OCI-LY7 (cell line): ENCODE measurements around the gene RIPK1. TPM values are rescaled to one million over a fixed set of nuclear protein-coding genes. Genes with fewer than 3 reads are reported as not detected.
A peak's percentile ranks its signal among the peaks of the same experiment; 100 is the strongest.
"Not testable (repeated sequence)": the region's sequence is repeated elsewhere in the genome, so short reads cannot be mapped to it uniquely, and the experiment has no call there.

Experiments used
- BruUV-seq: library from RNA; stranded (reverse); fragments of 400-500 nt; replicated peaks from 2 replicates; lab custom pipeline; 2021; lab: Mats Ljungman, UMichigan
- CTCF ChIA-PET: fragments of 300-600 bp; sonication (Branson Sonifier 250); formaldehyde crosslinking; loops from one replicate; lab custom pipeline; 2022; ENCODE audit warnings: antibody characterized with exemption; ENCODE audit not compliant: unreplicated experiment; lab: Charles Lee
- POLR2A ChIA-PET: fragments of 300-600 bp; sonication (Branson Sonifier 250); formaldehyde crosslinking; loops from one replicate; lab custom pipeline; 2022; ENCODE audit warnings: antibody characterized with exemption; lab: Charles Lee
- DNase-seq: peaks from one replicate; pipeline ENCODE4 v3.0.0-alpha.2; 2015; ENCODE audit warnings: low spot score
- H2AFZ ChIP-seq: fragments of 200-600 bp; sonication (generic), shearing (Covaris generic); 2 replicates; pipeline ENCODE4 v1.6.1; 2014; ENCODE audit warnings: mild to moderate bottlenecking, antibody characterized with exemption, low read length, moderate library complexity
- H3K27ac ChIP-seq: fragments of 200-600 bp; sonication (generic); 2 replicates; pipeline ENCODE4 v1.5.1; 2014; ENCODE audit warnings: mixed run types, low read depth, mild to moderate bottlenecking, moderate library complexity, low read length, inconsistent platforms; ENCODE audit not compliant: poor library complexity, severe bottlenecking
- H3K36me3 ChIP-seq: fragments of 200-600 bp; sonication (generic); 2 replicates; pipeline ENCODE4 v1.6.1; 2014; ENCODE audit warnings: mild to moderate bottlenecking, antibody characterized with exemption, low read length, moderate library complexity, mixed read lengths; ENCODE audit not compliant: insufficient read depth
- H3K4me1 ChIP-seq: fragments of 200-600 bp; sonication (generic); 2 replicates; pipeline ENCODE4 v1.5.1; 2014; ENCODE audit warnings: mild to moderate bottlenecking, low read length; ENCODE audit not compliant: insufficient read depth, poor library complexity, severe bottlenecking
- H3K4me2 ChIP-seq: fragments of 200-600 bp; sonication (generic); 2 replicates; pipeline ENCODE4 v1.6.1; 2014; ENCODE audit warnings: mild to moderate bottlenecking, low read length
- H3K4me3 ChIP-seq: fragments of 200-600 bp; sonication (generic); 2 replicates; pipeline ENCODE4 v1.5.1; 2014; ENCODE audit warnings: mild to moderate bottlenecking, low read depth, low read length; ENCODE audit not compliant: poor library complexity, severe bottlenecking
- H3K79me2 ChIP-seq: fragments of 200-600 bp; sonication (generic); 2 replicates; pipeline ENCODE4 v1.6.1; 2016; ENCODE audit warnings: low read depth, mild to moderate bottlenecking, low read length, moderate library complexity, mixed read lengths; ENCODE audit not compliant: insufficient read depth
- H3K9me2 ChIP-seq: fragments of 200-600 bp; sonication (generic); 2 replicates; pipeline ENCODE4 v1.6.1; 2016; ENCODE audit warnings: mild to moderate bottlenecking, low read length, mixed read lengths; ENCODE audit not compliant: insufficient read depth
- H3K9me3 ChIP-seq: fragments of 200-600 bp; sonication (generic); 2 replicates; pipeline ENCODE4 v1.6.1; 2014; ENCODE audit warnings: mild to moderate bottlenecking, mixed run types, low read length, mixed read lengths
- H4K20me1 ChIP-seq: fragments of 200-600 bp; sonication (generic); 2 replicates; pipeline ENCODE4 v1.6.1; 2014; ENCODE audit warnings: mild to moderate bottlenecking, antibody characterized with exemption, low read length, moderate library complexity, mixed read lengths; ENCODE audit not compliant: insufficient read depth
- CTCF ChIP-seq: fragments of 200-600 bp; sonication (generic); conservative IDR thresholded peaks from 2 replicates; pipeline ENCODE4 v1.5.1; 2014; ENCODE audit warnings: mild to moderate bottlenecking, antibody characterized with exemption, low read length, moderate library complexity, mixed read lengths
- EZH2phosphoT487 ChIP-seq: fragments of 200-600 bp; sonication (generic); IDR thresholded peaks from 2 replicates; pipeline ENCODE4 v1.6.1; 2018; ENCODE audit warnings: low read depth, borderline replicate concordance, mild to moderate bottlenecking, mixed run types, antibody characterized with exemption, low read length, moderate library complexity, mixed read lengths
- intact Hi-C: fragments of 100-400 bp; cut with micrococcal nuclease; formaldehyde crosslinking; loops from one replicate; pipeline ENCODE4 v1.10.0; 2022; ENCODE audit not compliant: unreplicated experiment
- total RNA-seq, 2 experiments: library from RNA; depleted of rRNA in 1 of 2; stranded (reverse); fragments of >200 nt in 1 of 2; shearing (Covaris generic) in 1 of 2; gene quantifications; 2 replicates each; pipeline ENCODE4 v1.2.3, GENCODE V29; 2014 to 2022

The RIPK1 gene
- total RNA-seq, 2 experiments from 2014 or later = 7.5 to 8.4 TPM

- DNase-seq = peak; percentile 79
These were observed 84.4 kb downstream of the RIPK1 start for GRCh38 chr6:3152689-3153088.

GRCh38 chr6:3155416-3155815, 87.1 kb downstream of the RIPK1 start:
- H3K4me2 ChIP-seq, intact Hi-C loops, H4K20me1 ChIP-seq, H3K79me2 ChIP-seq, H3K4me3 ChIP-seq, BruUV-seq, H3K9me3 ChIP-seq, H3K9me2 ChIP-seq, DNase-seq, H2AFZ ChIP-seq, H3K36me3 ChIP-seq, H3K27ac ChIP-seq: not testable (repeated sequence)
- POLR2A ChIA-PET = interaction anchor here (1.2 kb wide), 1 partner anchor 96 kb away, joined by 3 read pairs; no protein-coding TSS in a partner anchor
- CTCF ChIA-PET = interaction anchor here (0.7 kb wide), 1 partner anchor 298 kb away, joined by 3 read pairs; no protein-coding TSS in a partner anchor
- H3K4me1 ChIP-seq = peaks cover 44% of the 10 kb centered on the region

More at GRCh38 chr6:3152689-3153088, 84.4 kb downstream of the RIPK1 start:
- H3K4me3 ChIP-seq = peak overlapping the region; percentile 25
- peaks cover 5% of the 10 kb centered on the region; the same call in 1 of the 2 replicates for H3K36me3 ChIP-seq
- H3K27ac ChIP-seq = peak overlapping the region; percentile 75
- CTCF ChIA-PET = interaction anchor here (2.1 kb wide), 1 partner anchor 10 kb away, joined by 7 read pairs; no protein-coding TSS in a partner anchor
- peak overlapping the region; percentile 28; the same call in 1 of the 2 replicates for H2AFZ ChIP-seq
- no peaks in the 10 kb centered on the region for H3K79me2 ChIP-seq
- POLR2A ChIA-PET = interaction anchor here (0.7 to 2.4 kb wide), 8 partner anchors 10 to 1271 kb away, joined by 3 to 10 read pairs (median 4); no protein-coding TSS in a partner anchor
- no peaks in the 10 kb centered on the region for H3K9me3 ChIP-seq
- no peak for TF ChIP-seq CTCF
- no peak for TF ChIP-seq EZH2phosphoT487
- H3K9me2 ChIP-seq = no peaks in the 10 kb centered on the region
- no TSS peak for BruUV-seq
- intact Hi-C loops = loop anchor here (2.0 kb wide), 2 partner anchors 14 to 98 kb away; no protein-coding TSS in a partner anchor
- peaks cover 33% of the 10 kb centered on the region for H3K4me1 ChIP-seq
- H3K4me2 ChIP-seq = peak overlapping the region; percentile 73
- H4K20me1 ChIP-seq = no peaks in the 10 kb centered on the region

GRCh38 chr6:3156184-3157130, 88.2 kb downstream of the RIPK1 start:
- intact Hi-C loops = not testable (repeated sequence)
- DNase-seq = peak; percentile 30

More at GRCh38 chr6:3156184-3157130, 88.2 kb downstream of the RIPK1 start:
- CTCF ChIA-PET = interaction anchor here (0.7 kb wide), 1 partner anchor 95 kb away, joined by 3 read pairs; no protein-coding TSS in a partner anchor
- Histone ChIP-seq H2AFZ (peak overlapping the region; percentile 91), H3K4me2 (peak overlapping the region; percentile 100), H3K4me1 (peaks cover 51% of the 10 kb centered on the region), H3K4me3 (peak overlapping the region; percentile 91)
- not testable (repeated sequence) for H4K20me1 ChIP-seq, H3K36me3 ChIP-seq, H3K27ac ChIP-seq, H3K79me2 ChIP-seq, H3K9me3 ChIP-seq, BruUV-seq, H3K9me2 ChIP-seq
- POLR2A ChIA-PET = interaction anchor here (0.5 to 1.4 kb wide), 6 partner anchors 9 to 128 kb away, joined by 3 to 7 read pairs (median 3); no protein-coding TSS in a partner anchor
